GM23248 (cell line): Measurements from ENCODE around the gene GULP1. TPM values are rescaled to one million over a fixed set of nuclear protein-coding genes. Genes with fewer than 3 reads are reported as not detected.

Experiments
- DNase-seq: peaks from one replicate; pipeline ENCODE4 v3.0.0-alpha.2; 2015
- H2AFZ ChIP-seq: fragments of 200-600 bp; sonication (generic); 2 replicates; pipeline ENCODE4 v1.6.1; 2016; ENCODE audit warnings: antibody characterized with exemption
- H3F3A ChIP-seq: fragments of 200-600 bp; sonication (generic); 2 replicates; pipeline ENCODE4 v1.6.1; 2016; ENCODE audit warnings: mild to moderate bottlenecking, antibody characterized with exemption, mixed run types; ENCODE audit not compliant: insufficient read depth
- H3K27ac ChIP-seq: fragments of 200-600 bp; sonication (generic); 2 replicates; pipeline ENCODE4 v1.5.1; 2016; ENCODE audit warnings: mild to moderate bottlenecking
- H3K27me3 ChIP-seq: fragments of 200-600 bp; sonication (generic); replicated peaks from 2 replicates; pipeline ENCODE4 v1.6.1; 2016; ENCODE audit warnings: mild to moderate bottlenecking; ENCODE audit not compliant: insufficient read depth
- H3K36me3 ChIP-seq: fragments of 200-600 bp; sonication (generic); 2 replicates; pipeline ENCODE4 v1.6.1; 2016; ENCODE audit warnings: low read depth, mild to moderate bottlenecking
- H3K4me1 ChIP-seq: fragments of 200-600 bp; sonication (generic); 2 replicates; pipeline ENCODE4 v1.6.1; 2016; ENCODE audit warnings: mild to moderate bottlenecking; ENCODE audit not compliant: insufficient read depth
- H3K4me2 ChIP-seq: fragments of 200-600 bp; sonication (generic); one replicate; pipeline ENCODE4 v1.6.1; 2016; ENCODE audit warnings: mild to moderate bottlenecking; ENCODE audit not compliant: unreplicated experiment
- H3K4me3 ChIP-seq: fragments of 200-600 bp; sonication (generic); 2 replicates; pipeline ENCODE4 v1.5.1; 2016; ENCODE audit warnings: mild to moderate bottlenecking
- H3K79me2 ChIP-seq: fragments of 200-600 bp; sonication (generic); 2 replicates; pipeline ENCODE4 v1.6.1; 2016; ENCODE audit warnings: mild to moderate bottlenecking; ENCODE audit not compliant: insufficient read depth
- H3K9ac ChIP-seq: fragments of 200-600 bp; sonication (generic); 2 replicates; pipeline ENCODE4 v1.6.1; 2016; ENCODE audit warnings: mild to moderate bottlenecking
- H3K9me2 ChIP-seq: fragments of 200-600 bp; sonication (generic); 2 replicates; pipeline ENCODE4 v1.6.1; 2016; ENCODE audit warnings: mixed run types, mild to moderate bottlenecking, moderate library complexity; ENCODE audit not compliant: insufficient read depth
- H3K9me3 ChIP-seq: fragments of 200-600 bp; sonication (generic); one replicate; pipeline ENCODE4 v1.6.1; 2017; ENCODE audit warnings: low read depth
- H4K20me1 ChIP-seq: fragments of 200-600 bp; sonication (generic); 2 replicates; pipeline ENCODE4 v1.6.0; 2016; ENCODE audit not compliant: insufficient read depth
- EZH2 ChIP-seq: fragments of 200-600 bp; sonication (generic); IDR thresholded peaks from 2 replicates; pipeline ENCODE4 v1.6.1; 2018; ENCODE audit warnings: antibody characterized with exemption, mild to moderate bottlenecking; ENCODE audit not compliant: insufficient read depth, poor library complexity, severe bottlenecking
- EZH2phosphoT487 ChIP-seq: fragments of 200-600 bp; sonication (generic); IDR thresholded peaks from 2 replicates; pipeline ENCODE4 v1.6.1; 2018; ENCODE audit warnings: antibody characterized with exemption, moderate library complexity, mild to moderate bottlenecking, low read depth; ENCODE audit not compliant: insufficient read depth
- WGBS, 2 experiments: methylation state at CpG; one replicate each; pipeline ENCODE4 v1.1.6; 2015 to 2017; ENCODE audit warnings: low lambda C conversion rate in 2 of 2, low coverage in 1 of 2; ENCODE audit errors: missing lambda C conversion rate in 2 of 2; 5-methylcytosine and 5-hydroxymethylcytosine counted together
- in situ Hi-C: fragments of 300-500 bp; cut with MboI; formaldehyde crosslinking; loops from 2 replicates; pipeline ENCODE4 v1.15.0; 2020
- polyA plus RNA-seq: library from polyadenylated mRNA; unstranded; fragments of >200 nt; fragmentation: Nextera tagmentation; extraction: Ambion mirVana; gene quantifications from 2 replicates; pipeline ENCODE4 v1.2.1, GENCODE V29; 2016
- total RNA-seq: library from RNA; depleted of rRNA; stranded (reverse); fragments of >200 nt; shearing (Covaris generic); gene quantifications from 2 replicates; pipeline ENCODE4 v1.2.3, GENCODE V29; 2014

Gene GULP1
- total and polyA plus RNA-seq, 2 experiments from 2014 or later = 6.1 to 11.9 TPM

- no peaks in the 10 kb centered on the region for H3K36me3 ChIP-seq
- no peak overlapping the region for H3K4me2 ChIP-seq
- no peak for DNase-seq
- no peak overlapping the region for H3K9ac ChIP-seq
- in situ Hi-C loops = no loop called here
- no peaks in the 10 kb centered on the region for H3K9me3 ChIP-seq
- no peaks in the 10 kb centered on the region for H3F3A ChIP-seq
- no peak overlapping the region for H2AFZ ChIP-seq
- WGBS, 2 experiments = 48 to 64% methylated on average over 2 of the region's 2 CpGs
- H3K9me2 ChIP-seq = no peaks in the 10 kb centered on the region; the same call in 1 of the 2 replicates
- TF ChIP-seq EZH2phosphoT487 (no peak), EZH2 (no peak)
- H3K79me2 ChIP-seq = no peaks in the 10 kb centered on the region
- H3K4me1 ChIP-seq = no peaks in the 10 kb centered on the region
- no peak overlapping the region for H3K27ac ChIP-seq
- no peaks in the 10 kb centered on the region for H3K27me3 ChIP-seq
- no peaks in the 10 kb centered on the region for H4K20me1 ChIP-seq
- no peak overlapping the region for H3K4me3 ChIP-seq
These were observed 22.7 kb upstream of the GULP1 start for GRCh38 chr2:188269004-188269403.

DNA sequence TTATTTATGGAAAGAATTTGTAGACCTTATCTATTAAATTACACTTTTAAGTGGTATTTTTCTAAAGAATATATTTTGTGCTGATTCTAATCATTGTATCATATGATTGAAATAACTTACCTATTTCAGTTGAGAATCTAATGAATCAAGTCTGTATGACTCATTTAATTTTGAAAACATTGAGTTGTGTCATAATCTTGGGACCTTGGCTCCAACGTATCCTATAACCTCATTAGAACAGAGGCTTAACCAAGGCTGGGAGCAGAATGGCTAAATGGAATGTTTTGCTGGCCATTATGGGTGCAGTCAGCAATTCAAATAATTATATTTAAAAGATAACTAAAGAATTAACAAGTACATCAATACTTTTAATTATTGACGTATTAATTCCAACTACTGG lies 19.6 kb upstream of the GULP1 start:
- H3K9ac ChIP-seq = no peak overlapping the region
- TF ChIP-seq EZH2 (no peak), EZH2phosphoT487 (no peak)
- no peak overlapping the region for H3K4me3 ChIP-seq
- H3K4me2 ChIP-seq = no peak overlapping the region
- no peaks in the 10 kb centered on the region for H3K27me3 ChIP-seq
- H3F3A ChIP-seq = no peaks in the 10 kb centered on the region
- H3K9me2 ChIP-seq = no peaks in the 10 kb centered on the region; the same call in 1 of the 2 replicates
- H3K4me1 ChIP-seq = no peaks in the 10 kb centered on the region
- no peak for DNase-seq
- WGBS, 2 experiments = 76 to 79% methylated on average over 2 of the region's 2 CpGs
- H3K9me3 ChIP-seq = no peaks in the 10 kb centered on the region
- in situ Hi-C loops = no loop called here
- no peak overlapping the region for H2AFZ ChIP-seq
- H3K79me2 ChIP-seq = no peaks in the 10 kb centered on the region
- no peaks in the 10 kb centered on the region for H3K36me3 ChIP-seq
- no peaks in the 10 kb centered on the region for H4K20me1 ChIP-seq
- no peak overlapping the region for H3K27ac ChIP-seq

DNA sequence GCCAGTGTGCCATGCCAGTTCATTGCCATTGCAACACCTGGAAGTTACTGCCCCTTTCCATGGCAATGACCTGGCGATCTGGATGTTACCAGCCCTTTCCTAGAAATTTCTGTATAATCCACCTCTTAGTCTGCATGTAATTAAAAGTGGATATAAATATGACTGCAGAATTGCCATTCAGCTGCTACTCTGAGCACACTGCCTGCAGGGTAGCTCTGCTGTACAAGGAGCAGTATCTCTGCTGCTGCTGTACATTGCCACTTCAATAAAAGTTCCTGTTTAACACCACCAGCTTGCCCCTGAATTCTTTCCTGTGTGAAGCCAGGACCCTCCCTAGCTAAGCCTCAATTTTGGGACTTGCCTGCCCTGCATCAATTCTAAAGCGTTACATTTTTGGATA lies 17.4 kb upstream of the GULP1 start:
- H3K4me3 ChIP-seq = no peak overlapping the region
- no peaks in the 10 kb centered on the region for H3F3A ChIP-seq
- in situ Hi-C loops = no loop called here
- TF ChIP-seq EZH2phosphoT487 = no peak
- no peak for TF ChIP-seq EZH2
- H3K9me2 ChIP-seq = no peaks in the 10 kb centered on the region; the same call in 1 of the 2 replicates
- no peak overlapping the region for H3K27ac ChIP-seq
- H3K4me1 ChIP-seq = no peaks in the 10 kb centered on the region
- DNase-seq = no peak
- no peaks in the 10 kb centered on the region for H4K20me1 ChIP-seq
- H3K36me3 ChIP-seq = no peaks in the 10 kb centered on the region
- no peak overlapping the region for H3K9ac ChIP-seq
- H3K27me3 ChIP-seq = no peaks in the 10 kb centered on the region
- no peak overlapping the region for H3K4me2 ChIP-seq
- no peaks in the 10 kb centered on the region for H3K9me3 ChIP-seq
- H2AFZ ChIP-seq = no peak overlapping the region
- 75 to 78% methylated on average over 2 of the region's 2 CpGs for WGBS, 2 experiments
- no peaks in the 10 kb centered on the region for H3K79me2 ChIP-seq

DNA sequence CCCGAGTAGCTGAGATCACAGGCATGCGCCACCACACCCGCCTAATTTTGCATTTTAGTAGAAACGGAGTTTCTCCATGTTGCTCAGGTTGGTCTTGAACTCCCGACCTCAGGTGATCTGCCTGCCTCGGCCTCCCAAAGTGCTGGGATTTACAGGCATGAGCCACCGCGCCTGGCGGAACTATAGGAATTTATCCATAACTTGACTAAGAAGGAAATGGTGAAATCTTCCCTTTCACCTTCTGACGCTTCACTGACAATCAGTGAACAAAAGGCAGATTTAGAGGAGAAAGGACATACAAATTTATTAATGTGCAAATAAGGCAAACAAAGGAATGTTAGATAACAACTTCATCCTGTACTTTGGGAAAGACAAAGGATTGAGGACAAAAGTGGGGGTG lies 15.4 kb upstream of the GULP1 start:
- Histone ChIP-seq H3K9ac (no peak overlapping the region), H3K79me2 (no peaks in the 10 kb centered on the region), H2AFZ (no peak overlapping the region), H3K27ac (no peak overlapping the region), H3K36me3 (no peaks in the 10 kb centered on the region), H3K9me3 (no peaks in the 10 kb centered on the region), H3K9me2 (no peaks in the 10 kb centered on the region; the same call in 1 of the 2 replicates), H3K27me3 (no peaks in the 10 kb centered on the region), H3K4me1 (no peaks in the 10 kb centered on the region), H3K4me2 (no peak overlapping the region), H4K20me1 (no peaks in the 10 kb centered on the region), H3K4me3 (no peak overlapping the region), H3F3A (no peaks in the 10 kb centered on the region)
- in situ Hi-C loops = no loop called here
- TF ChIP-seq EZH2phosphoT487 (no peak), EZH2 (no peak)
- DNase-seq = no peak
- 85 to 87% methylated on average over 10 of the region's 10 CpGs for WGBS, 2 experiments

- Histone ChIP-seq H3K4me1 (no peaks in the 10 kb centered on the region), H3K79me2 (no peaks in the 10 kb centered on the region), H3K27ac (no peak overlapping the region), H3F3A (no peaks in the 10 kb centered on the region), H3K9ac (no peak overlapping the region), H3K4me3 (no peak overlapping the region), H3K27me3 (no peaks in the 10 kb centered on the region), H3K36me3 (no peaks in the 10 kb centered on the region), H4K20me1 (no peaks in the 10 kb centered on the region), H3K9me2 (no peaks in the 10 kb centered on the region), H3K9me3 (no peaks in the 10 kb centered on the region), H2AFZ (no peak overlapping the region), H3K4me2 (no peak overlapping the region)
- in situ Hi-C loops = no loop called here
- DNase-seq = no peak
- TF ChIP-seq EZH2phosphoT487 = no peak
- TF ChIP-seq EZH2 = no peak
- 80 to 85% methylated on average over 5 of the region's 5 CpGs for WGBS, 2 experiments
These were observed 13.9 kb upstream of the GULP1 start for GRCh38 chr2:188277786-188278185.
